Measurements from ENCODE around the gene GNAT1.

The GNAT1 gene

DNA sequence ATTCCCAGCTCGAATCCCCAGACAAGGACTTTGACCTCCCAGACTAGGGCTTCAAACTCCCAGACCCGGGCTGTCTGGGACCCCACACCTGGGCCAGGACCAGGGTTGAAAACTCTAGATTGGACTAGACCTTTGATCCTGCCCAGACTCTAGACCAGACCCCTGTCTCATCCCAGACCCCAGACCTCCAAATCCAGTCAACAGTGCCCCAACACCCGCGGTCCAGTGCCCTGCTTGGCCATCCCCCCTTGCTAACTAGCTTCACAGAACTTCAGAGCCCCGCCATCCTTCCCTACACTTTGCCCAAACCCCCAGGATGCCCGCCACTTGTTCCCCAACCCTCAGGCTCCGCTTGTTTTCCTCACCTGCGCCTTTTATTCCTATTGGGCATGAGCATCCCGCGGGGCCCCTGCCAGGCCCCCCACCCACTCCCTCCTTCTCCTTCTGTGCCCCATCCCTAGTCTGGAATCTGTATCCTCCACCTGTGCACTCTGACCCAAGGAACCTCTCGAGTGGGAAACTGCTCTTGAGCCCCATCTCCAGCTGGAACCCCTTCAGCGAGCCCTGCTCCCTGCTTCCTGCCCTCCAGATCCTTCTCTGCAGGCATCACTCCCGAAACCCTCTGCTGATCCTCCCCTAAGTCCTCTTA is 45.2 kb downstream of the GNAT1 start:
- H3K27me3 ChIP-seq (ENCODE audit: control insufficient read depth in 5 of 5, insufficient read depth in 4 of 5, low read length in 5 of 5) = no peaks in the 10 kb centered on the region
- peak overlapping the region; percentile 86 to 99 (median 95) for H3K4me3 ChIP-seq (ENCODE audit: low read depth in 1 of 5, low read length in 5 of 5)
- peak overlapping the region; percentile 89 to 98 (median 92) for H3K9ac ChIP-seq (ENCODE audit: low read length in 5 of 5)
- H3K4me1 ChIP-seq (ENCODE audit: control insufficient read depth in 5 of 5, insufficient read depth in 5 of 5, low read length in 5 of 5) = peaks cover 11 to 68% (median 64%) of the 10 kb centered on the region in 5 donors
- H3K9me3 ChIP-seq (ENCODE audit: control insufficient read depth in 5 of 5, low read length in 5 of 5) = no peaks in the 10 kb centered on the region
- peaks cover 0 to 16% (median 7%) of the 10 kb centered on the region in 5 donors for H3K36me3 ChIP-seq (ENCODE audit: control insufficient read depth in 5 of 5, insufficient read depth in 5 of 5, low read length in 5 of 5)
- peak overlapping the region; percentile 85 for H3K27ac ChIP-seq (ENCODE audit: low read depth, low read length)

- peaks cover 12 to 73% (median 70%) of the 10 kb centered on the region in 5 donors for H3K4me1 ChIP-seq (ENCODE audit: control insufficient read depth in 5 of 5, insufficient read depth in 5 of 5, low read length in 5 of 5)
- H3K9me3 ChIP-seq (ENCODE audit: control insufficient read depth in 5 of 5, low read length in 5 of 5) = no peaks in the 10 kb centered on the region
- H3K9ac ChIP-seq (ENCODE audit: low read length in 5 of 5) = peak overlapping the region; percentile 89 to 98 (median 92)
- no peaks in the 10 kb centered on the region for H3K27me3 ChIP-seq (ENCODE audit: control insufficient read depth in 5 of 5, insufficient read depth in 4 of 5, low read length in 5 of 5)
- H3K4me3 ChIP-seq (ENCODE audit: low read depth in 1 of 5, low read length in 5 of 5) = peak overlapping the region; percentile 86 to 99 (median 95)
- peak overlapping the region; percentile 85 for H3K27ac ChIP-seq (ENCODE audit: low read depth, low read length)
- H3K36me3 ChIP-seq (ENCODE audit: control insufficient read depth in 5 of 5, insufficient read depth in 5 of 5, low read length in 5 of 5) = peaks cover 0 to 16% (median 7%) of the 10 kb centered on the region in 5 donors
Observed at GRCh38 chr3:50237133-50237651, 45.8 kb downstream of the GNAT1 start.

DNA sequence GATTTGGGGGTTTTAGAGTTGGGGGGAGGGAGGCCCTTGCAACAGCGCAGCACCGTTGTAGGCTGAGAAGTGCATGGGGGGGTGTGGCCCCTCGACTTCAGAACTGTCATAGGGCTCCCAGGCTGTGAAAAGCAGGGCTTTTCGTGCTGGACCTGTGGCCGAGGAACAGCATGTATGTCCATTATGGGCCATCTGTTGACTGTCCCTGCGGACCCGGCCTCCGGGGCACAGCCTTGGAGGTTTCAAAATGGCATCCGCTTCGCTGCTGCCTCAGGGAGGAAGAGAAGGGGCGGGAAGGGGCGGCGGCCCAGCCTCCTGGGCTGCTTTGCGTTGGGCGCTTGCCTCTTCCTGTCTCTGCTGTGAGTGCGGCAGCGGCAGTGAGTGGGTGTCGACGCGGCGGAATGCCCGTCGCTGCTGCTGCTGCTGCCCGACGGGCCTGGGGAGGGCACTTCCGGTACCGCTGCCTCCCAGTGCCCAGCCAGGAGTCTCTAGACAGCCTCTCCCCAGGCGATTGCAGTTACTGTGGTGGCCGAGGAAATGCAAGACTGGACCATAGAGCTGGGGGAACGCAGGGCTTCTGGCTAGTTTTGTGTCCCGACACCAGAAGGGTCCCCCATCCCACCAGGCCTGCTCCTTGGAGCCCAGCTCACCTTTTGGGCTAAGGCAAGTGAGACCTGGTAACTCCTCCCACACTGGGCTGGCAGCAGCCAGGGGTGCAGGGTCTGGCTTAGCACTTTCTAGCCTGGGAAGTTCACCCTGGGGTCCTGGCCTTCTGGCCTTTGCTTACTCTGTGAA is 46.5 kb downstream of the GNAT1 start:
- no peaks in the 10 kb centered on the region for H3K27me3 ChIP-seq (ENCODE audit: control insufficient read depth in 5 of 5, insufficient read depth in 4 of 5, low read length in 5 of 5)
- H3K9ac ChIP-seq (ENCODE audit: low read length in 5 of 5) = peak overlapping the region; percentile 89 to 98 (median 92)
- H3K9me3 ChIP-seq (ENCODE audit: control insufficient read depth in 5 of 5, low read length in 5 of 5) = no peaks in the 10 kb centered on the region
- peaks cover 0 to 16% (median 7%) of the 10 kb centered on the region in 5 donors for H3K36me3 ChIP-seq (ENCODE audit: control insufficient read depth in 5 of 5, insufficient read depth in 5 of 5, low read length in 5 of 5)
- H3K27ac ChIP-seq (ENCODE audit: low read depth, low read length) = peak overlapping the region; percentile 85
- H3K4me3 ChIP-seq (ENCODE audit: low read depth in 1 of 5, low read length in 5 of 5) = peak overlapping the region; percentile 86 to 99 (median 95)
- H3K4me1 ChIP-seq (ENCODE audit: control insufficient read depth in 5 of 5, insufficient read depth in 5 of 5, low read length in 5 of 5) = peaks cover 16 to 80% (median 78%) of the 10 kb centered on the region in 5 donors

DNA sequence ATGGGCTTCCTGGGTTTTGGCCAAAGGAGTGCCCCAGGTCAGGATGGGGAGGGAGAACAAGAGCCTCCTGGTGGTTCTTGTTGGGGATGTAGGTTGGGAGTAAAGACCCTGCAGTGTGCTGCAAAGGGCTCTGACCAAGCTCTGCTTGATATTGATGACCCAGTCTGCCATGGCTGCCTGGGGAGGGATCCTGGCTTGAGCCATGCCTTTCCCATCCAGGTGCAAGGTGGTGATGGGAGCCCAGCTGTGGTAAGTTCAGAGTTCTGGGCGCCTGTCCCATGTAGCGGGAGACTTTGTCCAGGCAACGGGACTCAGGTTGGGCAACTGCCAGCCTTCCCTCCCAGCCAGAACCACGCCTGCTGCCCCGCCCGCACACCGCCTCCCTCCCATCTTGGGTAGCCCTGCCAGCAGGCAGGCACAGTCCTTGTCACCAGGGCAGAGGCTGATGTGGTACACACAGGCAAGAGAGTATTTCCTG is 47.2 kb downstream of the GNAT1 start:
- Histone ChIP-seq H3K4me1 (ENCODE audit: control insufficient read depth in 5 of 5, insufficient read depth in 5 of 5, low read length in 5 of 5) (peaks cover 16 to 85% (median 83%) of the 10 kb centered on the region in 5 donors), H3K27me3 (ENCODE audit: control insufficient read depth in 5 of 5, insufficient read depth in 4 of 5, low read length in 5 of 5) (no peaks in the 10 kb centered on the region), H3K36me3 (ENCODE audit: control insufficient read depth in 5 of 5, insufficient read depth in 5 of 5, low read length in 5 of 5) (peaks cover 0 to 16% (median 7%) of the 10 kb centered on the region in 5 donors), H3K9me3 (ENCODE audit: control insufficient read depth in 5 of 5, low read length in 5 of 5) (no peaks in the 10 kb centered on the region), H3K4me3 (ENCODE audit: low read depth in 1 of 5, low read length in 5 of 5) (peak overlapping the region; percentile 86 to 99 (median 92)), H3K27ac (ENCODE audit: low read depth, low read length) (peak overlapping the region; percentile 92), H3K9ac (ENCODE audit: low read length in 5 of 5) (peak overlapping the region; percentile 31 to 98 (median 92))

- Histone ChIP-seq H3K9ac (ENCODE audit: low read length in 5 of 5) (peak overlapping the region; percentile 30 to 98 (median 49)), H3K36me3 (ENCODE audit: control insufficient read depth in 5 of 5, insufficient read depth in 5 of 5, low read length in 5 of 5) (peaks cover 0 to 19% (median 12%) of the 10 kb centered on the region in 5 donors)
Observed at GRCh38 chr3:50239649-50240048, 48.2 kb downstream of the GNAT1 start.

GRCh38 chr3:50241163-50241562 is 49.8 kb downstream of the GNAT1 start:
- Histone ChIP-seq H3K4me1 (ENCODE audit: control insufficient read depth in 5 of 5, insufficient read depth in 5 of 5, low read length in 5 of 5) (peaks cover 27 to 98% (median 96%) of the 10 kb centered on the region in 5 donors), H3K9me3 (ENCODE audit: control insufficient read depth in 5 of 5, low read length in 5 of 5) (no peaks in the 10 kb centered on the region), H3K27ac (ENCODE audit: low read depth, low read length) (peak overlapping the region; percentile 92), H3K4me3 (ENCODE audit: low read depth in 1 of 5, low read length in 5 of 5) (peak overlapping the region in 3 of 5 donors; percentile 2 to 48 (median 11)), H3K9ac (ENCODE audit: low read length in 5 of 5) (peak overlapping the region in 3 of 5 donors; percentile 53 to 87 (median 62)), H3K27me3 (ENCODE audit: control insufficient read depth in 5 of 5, insufficient read depth in 4 of 5, low read length in 5 of 5) (no peaks in the 10 kb centered on the region), H3K36me3 (ENCODE audit: control insufficient read depth in 5 of 5, insufficient read depth in 5 of 5, low read length in 5 of 5) (peaks cover 0 to 21% (median 13%) of the 10 kb centered on the region in 5 donors)

More at GRCh38 chr3:50239649-50240048, 48.2 kb downstream of the GNAT1 start:
- Histone ChIP-seq H3K27ac (ENCODE audit: low read depth, low read length) (peak overlapping the region; percentile 92), H3K4me3 (ENCODE audit: low read depth in 1 of 5, low read length in 5 of 5) (peak overlapping the region in 3 of 5 donors; percentile 22 to 99 (median 95)), H3K27me3 (ENCODE audit: control insufficient read depth in 5 of 5, insufficient read depth in 4 of 5, low read length in 5 of 5) (no peaks in the 10 kb centered on the region), H3K9me3 (ENCODE audit: control insufficient read depth in 5 of 5, low read length in 5 of 5) (no peaks in the 10 kb centered on the region), H3K4me1 (ENCODE audit: control insufficient read depth in 5 of 5, insufficient read depth in 5 of 5, low read length in 5 of 5) (peaks cover 21 to 93% (median 91%) of the 10 kb centered on the region in 5 donors)

DNA sequence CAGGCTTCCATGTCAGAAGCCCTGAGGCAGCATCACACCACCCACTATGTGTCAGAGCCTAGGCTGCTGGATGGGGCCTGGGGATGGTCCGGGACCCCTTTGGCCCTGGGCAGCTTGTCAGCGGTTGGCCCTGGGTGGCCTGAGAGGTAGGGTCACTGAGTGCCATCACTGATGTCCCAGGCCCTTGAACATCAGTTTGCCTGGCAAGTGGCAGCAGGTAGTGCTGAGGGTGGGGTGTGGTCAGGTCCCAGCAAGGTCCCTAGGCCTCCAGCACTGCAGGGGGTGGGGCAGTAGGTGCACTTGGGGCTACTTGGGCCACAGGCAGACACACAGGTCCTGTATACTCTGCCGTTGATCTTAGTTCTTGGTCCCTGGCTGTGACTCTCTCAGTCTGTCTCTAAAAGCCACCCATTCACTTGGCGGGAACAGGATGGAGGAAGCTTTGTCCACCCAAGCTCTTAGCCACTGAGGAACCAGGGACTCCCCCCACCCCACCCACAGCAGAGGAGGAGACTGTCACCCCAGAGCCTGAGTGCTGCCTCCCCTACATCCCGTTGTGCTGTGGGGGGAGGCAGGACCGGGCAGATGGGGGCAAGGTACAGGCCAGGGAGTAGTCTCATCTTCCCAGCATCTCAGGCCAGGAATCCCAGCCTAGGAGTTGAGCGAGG is 50.4 kb downstream of the GNAT1 start:
- peak overlapping the region in 4 of 5 donors; percentile 2 to 48 (median 4) for H3K4me3 ChIP-seq (ENCODE audit: low read depth in 1 of 5, low read length in 5 of 5)
- peak overlapping the region; percentile 92 for H3K27ac ChIP-seq (ENCODE audit: low read depth, low read length)
- peaks cover 31 to 98% (median 96%) of the 10 kb centered on the region in 5 donors for H3K4me1 ChIP-seq (ENCODE audit: control insufficient read depth in 5 of 5, insufficient read depth in 5 of 5, low read length in 5 of 5)
- peaks cover 0 to 21% (median 13%) of the 10 kb centered on the region in 5 donors for H3K36me3 ChIP-seq (ENCODE audit: control insufficient read depth in 5 of 5, insufficient read depth in 5 of 5, low read length in 5 of 5)
- peak overlapping the region in 4 of 5 donors; percentile 56 to 87 (median 64) for H3K9ac ChIP-seq (ENCODE audit: low read length in 5 of 5)
- no peaks in the 10 kb centered on the region for H3K9me3 ChIP-seq (ENCODE audit: control insufficient read depth in 5 of 5, low read length in 5 of 5)
- no peaks in the 10 kb centered on the region for H3K27me3 ChIP-seq (ENCODE audit: control insufficient read depth in 5 of 5, insufficient read depth in 4 of 5, low read length in 5 of 5)

- peak overlapping the region in 3 of 5 donors; percentile 39 to 48 (median 43) for H3K4me3 ChIP-seq (ENCODE audit: low read depth in 1 of 5, low read length in 5 of 5)
- peak overlapping the region in 4 of 5 donors; percentile 56 to 87 (median 64) for H3K9ac ChIP-seq (ENCODE audit: low read length in 5 of 5)
- H3K9me3 ChIP-seq (ENCODE audit: control insufficient read depth in 5 of 5, low read length in 5 of 5) = no peaks in the 10 kb centered on the region
- no peaks in the 10 kb centered on the region for H3K27me3 ChIP-seq (ENCODE audit: control insufficient read depth in 5 of 5, insufficient read depth in 4 of 5, low read length in 5 of 5)
- H3K36me3 ChIP-seq (ENCODE audit: control insufficient read depth in 5 of 5, insufficient read depth in 5 of 5, low read length in 5 of 5) = peaks cover 0 to 26% (median 17%) of the 10 kb centered on the region in 5 donors
- H3K4me1 ChIP-seq (ENCODE audit: control insufficient read depth in 5 of 5, insufficient read depth in 5 of 5, low read length in 5 of 5) = peaks cover 33 to 98% (median 96%) of the 10 kb centered on the region in 5 donors
- peak overlapping the region; percentile 92 for H3K27ac ChIP-seq (ENCODE audit: low read depth, low read length)
Observed at GRCh38 chr3:50242381-50242770, 51.0 kb downstream of the GNAT1 start.

GRCh38 chr3:50242851-50243542 is 51.6 kb downstream of the GNAT1 start:
- peaks cover 34 to 98% (median 96%) of the 10 kb centered on the region in 5 donors for H3K4me1 ChIP-seq (ENCODE audit: control insufficient read depth in 5 of 5, insufficient read depth in 5 of 5, low read length in 5 of 5)

More at GRCh38 chr3:50242851-50243542, 51.6 kb downstream of the GNAT1 start:
- Histone ChIP-seq H3K9ac (ENCODE audit: low read length in 5 of 5) (peak overlapping the region; percentile 38 to 87 (median 67)), H3K9me3 (ENCODE audit: control insufficient read depth in 5 of 5, low read length in 5 of 5) (no peaks in the 10 kb centered on the region), H3K4me3 (ENCODE audit: low read depth in 1 of 5, low read length in 5 of 5) (peak overlapping the region; percentile 3 to 48 (median 43)), H3K36me3 (ENCODE audit: control insufficient read depth in 5 of 5, insufficient read depth in 5 of 5, low read length in 5 of 5) (peaks cover 0 to 30% (median 19%) of the 10 kb centered on the region in 5 donors), H3K27ac (ENCODE audit: low read depth, low read length) (peak overlapping the region; percentile 92), H3K27me3 (ENCODE audit: control insufficient read depth in 5 of 5, insufficient read depth in 4 of 5, low read length in 5 of 5) (no peaks in the 10 kb centered on the region)

Measured in subcutaneous abdominal adipose tissue (tissue), 5 donors.